ENCODE data around the gene ZMAT2. TPM values are rescaled to one million over a fixed set of nuclear protein-coding genes. Genes with fewer than 3 reads are reported as not detected.
A peak's percentile ranks its signal among the peaks of the same experiment; 100 is the strongest.
"Not testable (repeated sequence)": the region's sequence is repeated elsewhere in the genome, so short reads cannot be mapped to it uniquely, and the experiment has no call there.

ZMAT2 gene
- total RNA-seq, 1 donor from 2014 or later: 71.5 TPM

- Histone ChIP-seq H2AFZ (replicated peaks) (peak overlapping the region; percentile 82), H3K36me3 (no peaks in the 10 kb centered on the region), H4K20me1 (ENCODE audit: low read depth) (no peaks in the 10 kb centered on the region), H3K4me2 (peak overlapping the region; percentile 87), H3K9me3 (ENCODE audit: low read depth) (no peaks in the 10 kb centered on the region), H3K4me1 (peaks cover 10% of the 10 kb centered on the region), H3K9ac (peak overlapping the region; percentile 38), H3K27me3 (no peaks in the 10 kb centered on the region), H3K79me2 (ENCODE audit: low read depth) (peaks cover 22% of the 10 kb centered on the region), H3K4me3 (peak overlapping the region; percentile 84), H3K27ac (no peak overlapping the region), H3F3A (ENCODE audit: low read depth) (peaks cover 17% of the 10 kb centered on the region)
- DNase-seq (ENCODE audit: low spot score): no peak
- Mint-ChIP-seq H3K4me3 (peak overlapping the region; percentile 97), H3K9me3 (no peaks in the 10 kb centered on the region), H3K4me1 (peaks cover 11% of the 10 kb centered on the region), H3K27ac (no peak overlapping the region), H3K27me3 (ENCODE audit: insufficient read depth, low read depth) (no peaks in the 10 kb centered on the region), H3K36me3 (peaks cover 27% of the 10 kb centered on the region)
- TF ChIP-seq CTCF (IDR thresholded peaks at IDR 0.05): no peak
- TF ChIP-seq EZH2phosphoT487 (IDR thresholded peaks at IDR 0.05): no peak
- no peak for TF ChIP-seq EZH2 (IDR thresholded peaks at IDR 0.05)
These were observed 36.3 kb upstream of the ZMAT2 start for GRCh38 chr5:140664030-140664358.

- peak within 1 kb of the TSS; percentile 97 for H3K4me3 Mint-ChIP-seq
- Histone ChIP-seq H3K9me3 (ENCODE audit: low read depth) (no peaks in the 10 kb centered on the region), H3K27ac (no peak within 1 kb of the TSS), H3F3A (ENCODE audit: low read depth) (peaks cover 17% of the 10 kb centered on the region), H3K27me3 (no peaks in the 10 kb centered on the region), H2AFZ (replicated peaks) (peak within 1 kb of the TSS; percentile 82), H4K20me1 (ENCODE audit: low read depth) (no peaks in the 10 kb centered on the region), H3K79me2 (ENCODE audit: low read depth) (peaks cover 22% of the 10 kb centered on the region), H3K4me1 (peaks cover 10% of the 10 kb centered on the region), H3K36me3 (no peaks in the 10 kb centered on the region), H3K9ac (peak within 1 kb of the TSS; percentile 46), H3K4me3 (peak within 1 kb of the TSS; percentile 84), H3K4me2 (peak within 1 kb of the TSS; percentile 87)
- no peaks in the 10 kb centered on the region for H3K27me3 Mint-ChIP-seq (ENCODE audit: insufficient read depth, low read depth)
- peak within 1 kb of the TSS; percentile 81 for H3K27ac Mint-ChIP-seq
- peak; percentile 97 for DNase-seq (ENCODE audit: low spot score)
- peaks cover 11% of the 10 kb centered on the region for H3K4me1 Mint-ChIP-seq
- TF ChIP-seq CTCF (IDR thresholded peaks at IDR 0.05) (no peak), EZH2phosphoT487 (IDR thresholded peaks at IDR 0.05) (no peak), EZH2 (IDR thresholded peaks at IDR 0.05) (peak; percentile 40)
- H3K36me3 Mint-ChIP-seq: peaks cover 30% of the 10 kb centered on the region
- H3K9me3 Mint-ChIP-seq: no peaks in the 10 kb centered on the region
These were observed 35.7 kb upstream of the ZMAT2 start, which contains the start of gene WDR55 for GRCh38 chr5:140664359-140665119. Gene WDR55, plus strand, starts transcription at chr5:140664904. Its CDS starts 9 bp downstream, at chr5:140664913.

GRCh38 chr5:140671035-140671434, 29.2 kb upstream of the ZMAT2 start:
- not testable (repeated sequence) for H3K9me3 Mint-ChIP-seq; H2AFZ ChIP-seq (replicated peaks); H3K4me3 Mint-ChIP-seq; H4K20me1 ChIP-seq (ENCODE audit: low read depth); H3K36me3 ChIP-seq; H3K4me3 ChIP-seq; DNase-seq (ENCODE audit: low spot score); H3K79me2 ChIP-seq (ENCODE audit: low read depth); H3K27ac Mint-ChIP-seq; H3K9me3 ChIP-seq (ENCODE audit: low read depth); H3F3A ChIP-seq (ENCODE audit: low read depth); H3K27me3 Mint-ChIP-seq (ENCODE audit: insufficient read depth, low read depth); H3K4me1 ChIP-seq; H3K27ac ChIP-seq; H3K9ac ChIP-seq; H3K4me1 Mint-ChIP-seq; H3K27me3 ChIP-seq; H3K4me2 ChIP-seq
- H3K36me3 Mint-ChIP-seq: peaks cover 15% of the 10 kb centered on the region

DNA sequence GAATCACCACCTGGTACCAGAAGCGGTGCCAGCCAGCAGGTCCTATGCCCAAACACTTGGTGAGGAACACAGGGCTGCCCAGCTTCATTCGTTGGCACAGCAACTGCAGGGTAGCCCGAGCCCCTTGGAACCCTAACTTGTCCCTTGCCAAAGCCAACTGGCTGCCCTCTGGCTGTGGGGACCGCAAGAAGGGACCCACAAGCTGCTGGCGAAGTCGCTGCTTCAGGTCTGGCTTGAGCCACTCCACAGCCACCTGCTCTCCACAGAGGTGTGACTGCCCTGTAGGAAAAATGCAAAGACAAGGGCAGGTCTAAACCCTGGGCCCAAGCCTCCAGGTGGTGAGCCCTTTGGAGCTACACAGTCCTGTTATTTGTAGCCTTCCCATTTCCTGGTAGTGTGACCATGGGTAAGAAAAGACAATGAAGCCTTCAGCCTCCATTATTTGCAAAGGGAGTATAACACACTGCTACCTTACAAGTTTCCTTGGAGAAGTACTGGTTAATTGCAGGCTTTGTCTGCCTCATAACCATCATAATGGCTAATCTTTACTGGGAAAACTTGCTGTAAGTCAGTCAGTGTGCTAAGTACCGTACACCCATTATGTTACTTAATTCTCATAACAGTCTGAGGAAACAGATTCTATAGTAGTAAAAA, 28.6 kb upstream of the ZMAT2 start:
- peaks cover 2% of the 10 kb centered on the region for H3K27me3 Mint-ChIP-seq (ENCODE audit: insufficient read depth, low read depth)
- Histone ChIP-seq H3F3A (ENCODE audit: low read depth) (no peaks in the 10 kb centered on the region), H3K4me2 (no peak overlapping the region), H3K36me3 (no peaks in the 10 kb centered on the region), H3K4me3 (no peak overlapping the region), H3K9ac (no peak overlapping the region), H3K9me3 (ENCODE audit: low read depth) (no peaks in the 10 kb centered on the region), H3K27me3 (no peaks in the 10 kb centered on the region), H3K4me1 (no peaks in the 10 kb centered on the region), H3K79me2 (ENCODE audit: low read depth) (peaks cover 4% of the 10 kb centered on the region), H2AFZ (replicated peaks) (no peak overlapping the region), H4K20me1 (ENCODE audit: low read depth) (no peaks in the 10 kb centered on the region), H3K27ac (no peak overlapping the region)
- no peak for TF ChIP-seq EZH2 (IDR thresholded peaks at IDR 0.05)
- TF ChIP-seq EZH2phosphoT487 (IDR thresholded peaks at IDR 0.05): no peak
- no peak for TF ChIP-seq CTCF (IDR thresholded peaks at IDR 0.05)
- no peak overlapping the region for H3K4me3 Mint-ChIP-seq
- peaks cover 14% of the 10 kb centered on the region for H3K36me3 Mint-ChIP-seq
- no peak overlapping the region for H3K27ac Mint-ChIP-seq
- H3K9me3 Mint-ChIP-seq: no peaks in the 10 kb centered on the region
- no peak for DNase-seq (ENCODE audit: low spot score)
- peaks cover under 1% of the 10 kb centered on the region for H3K4me1 Mint-ChIP-seq
